GM12892 (cell line): ENCODE measurements around the gene ITPR1.

Source experiments
- DNase-seq: peaks from one replicate; pipeline ENCODE4 v3.0.0; 2011; ENCODE audit not compliant: insufficient read length
- FAIRE-seq: peaks from 2 replicates; lab custom pipeline; 2011; peaks lifted over from hg19 to GRCh38; lab: Jason Lieb, UNC
- POLR2A ChIP-seq: IDR thresholded peaks from 2 replicates; pipeline ENCODE4 v1.6.1; 2011; ENCODE audit warnings: low read depth, low read length, control low read depth
- POLR2AphosphoS5 ChIP-seq: IDR thresholded peaks from 2 replicates; pipeline ENCODE4 v1.6.1; 2011; ENCODE audit warnings: low read depth, low read length, control low read depth
- TAF1 ChIP-seq: IDR thresholded peaks from 2 replicates; pipeline ENCODE4 v1.6.1; 2011; ENCODE audit warnings: low read depth, mild to moderate bottlenecking, control low read depth, low read length, borderline replicate concordance

ITPR1 gene

DNA sequence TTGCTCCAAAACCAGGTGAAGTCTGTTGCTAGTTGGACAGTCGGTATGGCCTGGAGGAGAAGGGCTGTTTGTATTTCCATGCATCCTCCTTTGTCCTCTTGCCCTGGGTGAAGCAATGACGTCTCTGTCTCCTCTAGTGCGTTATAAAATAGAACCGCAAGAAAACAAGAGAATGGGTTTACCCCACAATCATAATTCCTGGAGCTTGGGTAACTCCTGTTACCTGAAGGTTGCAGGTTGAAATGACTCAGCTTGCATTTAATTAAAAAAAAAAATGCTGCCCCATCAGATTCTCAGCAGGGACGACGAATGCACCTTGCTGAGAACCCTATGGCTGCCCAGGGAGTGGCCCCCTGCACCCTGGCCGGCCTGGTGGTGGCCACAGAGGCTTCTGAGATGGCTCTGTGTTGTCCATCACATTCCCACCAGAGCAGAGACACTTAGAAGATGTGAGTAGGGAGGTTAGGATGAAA, 257.9 kb downstream of the ITPR1 start:
- DNase-seq: no peak
- TF ChIP-seq TAF1: no peak
- no peak for TF ChIP-seq POLR2A
- no peak for FAIRE-seq

DNA sequence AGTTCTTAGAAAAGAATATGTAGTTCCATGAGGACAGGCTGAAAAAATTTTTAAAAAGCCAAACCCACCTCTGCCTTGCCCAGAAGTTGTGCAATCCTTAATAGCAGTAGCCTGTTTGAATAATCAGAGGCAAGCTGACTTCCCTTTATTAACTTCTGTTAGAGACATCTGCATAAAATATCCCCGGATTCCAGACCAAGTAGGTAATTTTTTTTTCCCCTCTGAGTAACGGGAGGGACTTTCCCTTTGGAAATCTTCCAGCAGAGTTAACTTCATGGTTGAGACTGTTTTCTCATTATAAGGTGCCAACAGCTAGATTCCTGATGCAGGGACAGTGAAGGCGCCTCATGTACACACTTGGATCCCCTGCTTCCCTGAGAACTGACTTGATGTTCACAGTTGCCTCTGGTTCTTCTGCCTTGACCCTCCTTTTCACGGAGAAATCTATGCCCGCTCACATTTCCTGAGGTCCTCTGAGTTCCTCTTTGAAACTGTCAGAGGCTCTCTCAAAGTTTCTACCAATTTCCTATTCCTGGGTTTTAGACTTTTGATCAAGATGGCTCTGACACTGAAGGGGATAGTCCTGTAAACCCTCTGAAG, 258.5 kb downstream of the ITPR1 start:
- peak; percentile 49 for TF ChIP-seq POLR2A
- TF ChIP-seq POLR2AphosphoS5: 0 out of 2 replicates have a peak, but pooled peaks have one; percentile 59
- no peak for TF ChIP-seq TAF1
- FAIRE-seq (no peak), DNase-seq (no peak)

DNA sequence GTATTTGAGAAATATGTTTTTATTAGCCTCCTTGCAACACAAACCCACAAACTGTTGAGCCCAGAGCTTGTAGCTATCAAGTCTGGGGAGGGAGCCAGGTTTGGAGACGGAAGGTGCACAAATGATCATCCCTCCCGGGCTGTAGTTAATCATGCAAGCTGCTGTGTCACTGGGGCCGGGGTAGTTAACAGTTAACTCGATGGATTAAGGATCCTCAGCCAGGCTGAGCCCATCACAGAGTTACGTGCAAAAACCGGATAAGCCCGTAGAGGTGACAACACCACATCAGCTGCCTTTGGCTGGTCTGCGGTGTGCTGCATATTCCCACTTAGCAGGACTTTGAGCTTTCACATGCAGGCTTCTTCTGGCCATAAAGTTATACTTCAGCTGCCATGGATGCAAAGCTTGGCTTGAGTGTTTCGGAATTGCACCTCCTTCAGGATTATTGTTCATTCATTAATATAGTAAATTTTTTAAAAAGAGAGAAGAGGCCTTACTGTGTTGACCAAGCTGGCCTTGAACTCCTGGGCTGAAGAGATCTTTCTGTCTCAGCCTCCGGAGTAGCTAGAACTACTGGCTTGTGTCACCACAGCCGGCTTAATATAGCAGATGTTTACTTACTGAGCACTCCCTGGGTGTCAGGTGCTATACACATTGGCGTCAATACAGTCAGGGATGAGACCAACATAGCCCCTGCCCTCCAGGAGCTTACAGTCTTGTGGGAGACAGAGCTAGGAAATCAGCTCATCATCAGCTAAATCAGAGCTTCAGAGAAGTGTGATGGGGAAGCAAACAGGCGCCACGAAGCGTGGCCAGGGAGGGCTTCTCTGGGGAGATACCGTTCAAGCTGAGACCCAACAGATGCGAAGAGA, 259.3 kb downstream of the ITPR1 start:
- DNase-seq: no peak
- TF ChIP-seq TAF1: no peak
- no peak for TF ChIP-seq POLR2AphosphoS5
- no peak for TF ChIP-seq POLR2A
- no peak for FAIRE-seq

DNA sequence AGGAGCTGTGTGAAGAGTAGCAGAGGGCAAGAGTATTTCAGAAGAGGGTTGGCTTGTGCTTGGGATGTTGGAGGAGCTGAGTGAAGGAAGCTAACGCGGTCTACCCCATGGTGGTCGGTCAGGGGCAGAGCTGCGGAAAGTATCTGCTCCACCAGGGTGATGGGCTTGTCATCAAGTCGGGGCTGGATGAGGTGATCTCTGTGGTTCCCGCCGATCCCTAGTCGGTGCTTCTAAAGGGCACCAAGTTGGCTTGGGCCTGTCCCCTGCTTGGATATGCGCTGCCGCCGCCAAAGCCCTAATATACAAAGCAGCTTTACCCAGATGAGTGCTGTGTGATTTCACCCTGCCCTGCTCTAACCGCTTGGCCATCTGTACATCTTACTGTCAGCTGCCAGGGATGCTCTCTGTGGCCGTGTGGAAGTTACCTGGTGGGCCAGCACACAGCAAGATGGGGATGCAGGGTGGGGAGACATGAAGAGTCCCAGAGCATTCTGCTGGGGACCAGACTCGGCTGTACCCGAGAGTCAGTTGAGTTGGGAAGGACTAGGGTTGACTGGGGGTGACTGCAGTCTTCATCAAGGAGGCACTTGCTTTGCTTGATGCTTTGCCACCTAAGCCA, 260.0 kb downstream of the ITPR1 start:
- no peak for TF ChIP-seq POLR2A
- no peak for TF ChIP-seq TAF1
- no peak for TF ChIP-seq POLR2AphosphoS5
- DNase-seq (no peak), FAIRE-seq (no peak)

DNA sequence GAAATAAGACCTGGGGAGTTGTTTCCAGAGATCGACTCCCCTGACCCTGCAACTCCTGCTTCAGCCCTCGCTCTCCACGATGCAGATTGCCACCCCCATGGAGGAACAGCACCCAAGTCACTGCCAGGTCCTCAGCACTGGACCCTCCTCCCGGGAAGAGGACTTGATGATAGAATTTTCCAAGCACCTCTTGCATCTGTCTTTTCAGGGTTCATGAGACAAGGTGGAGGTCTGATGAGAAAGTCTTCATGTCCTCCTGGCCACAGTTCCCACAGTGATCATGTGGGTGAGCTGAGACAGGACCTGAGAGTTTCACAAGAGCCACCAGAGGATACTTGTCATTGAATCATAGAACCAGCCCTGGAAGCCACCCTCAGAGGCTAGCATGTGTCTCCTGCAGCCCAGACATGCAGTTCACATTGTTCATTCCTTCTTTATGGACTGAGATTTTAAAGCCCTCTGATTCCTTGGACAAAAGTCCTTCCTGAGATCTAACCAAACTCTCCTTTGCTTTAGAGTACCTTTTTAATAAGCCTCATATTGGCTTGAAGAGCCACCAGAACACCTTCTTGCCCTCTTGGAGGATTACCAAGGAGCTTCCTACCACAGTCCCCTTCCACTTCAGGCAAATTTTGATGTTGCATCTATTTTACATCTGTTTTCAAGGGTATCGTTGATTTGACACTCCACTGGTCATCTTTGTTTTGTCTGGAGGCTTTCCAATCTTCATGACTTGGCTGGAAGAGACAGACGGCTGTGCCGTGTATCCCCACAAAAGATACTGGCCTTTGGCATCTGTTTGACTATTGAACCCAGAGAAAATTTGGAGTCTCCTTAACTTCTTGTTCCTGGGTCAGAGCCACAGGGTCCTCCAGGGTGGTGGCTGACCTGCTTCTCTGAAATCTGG, 261.3 kb downstream of the ITPR1 start:
- FAIRE-seq (peak; percentile 67), DNase-seq (peak; percentile 41)
- no peak for TF ChIP-seq POLR2A
- TF ChIP-seq TAF1: no peak
- TF ChIP-seq POLR2AphosphoS5: no peak

DNA sequence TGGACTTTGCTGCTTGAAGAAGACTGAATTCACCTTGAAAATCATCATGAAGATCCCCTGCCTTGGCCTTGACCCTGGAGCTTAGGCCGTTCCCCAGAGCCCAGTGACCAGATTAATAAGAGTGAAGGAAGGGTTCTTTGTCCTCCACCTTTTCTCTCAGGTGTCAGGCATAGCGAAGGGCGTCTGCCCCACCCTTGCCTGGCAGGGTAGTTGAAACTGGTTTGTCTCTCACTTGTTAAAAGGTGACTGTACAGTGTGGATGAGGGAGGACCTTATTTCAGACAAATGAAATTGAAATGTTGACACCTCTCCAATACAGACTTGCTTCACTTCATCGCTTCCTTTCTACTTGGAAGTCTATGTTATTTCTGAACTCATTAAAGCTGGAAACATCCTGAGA, 262.4 kb downstream of the ITPR1 start:
- TF ChIP-seq TAF1 (no peak), POLR2A (no peak), POLR2AphosphoS5 (no peak)
- DNase-seq (no peak), FAIRE-seq (no peak)

DNA sequence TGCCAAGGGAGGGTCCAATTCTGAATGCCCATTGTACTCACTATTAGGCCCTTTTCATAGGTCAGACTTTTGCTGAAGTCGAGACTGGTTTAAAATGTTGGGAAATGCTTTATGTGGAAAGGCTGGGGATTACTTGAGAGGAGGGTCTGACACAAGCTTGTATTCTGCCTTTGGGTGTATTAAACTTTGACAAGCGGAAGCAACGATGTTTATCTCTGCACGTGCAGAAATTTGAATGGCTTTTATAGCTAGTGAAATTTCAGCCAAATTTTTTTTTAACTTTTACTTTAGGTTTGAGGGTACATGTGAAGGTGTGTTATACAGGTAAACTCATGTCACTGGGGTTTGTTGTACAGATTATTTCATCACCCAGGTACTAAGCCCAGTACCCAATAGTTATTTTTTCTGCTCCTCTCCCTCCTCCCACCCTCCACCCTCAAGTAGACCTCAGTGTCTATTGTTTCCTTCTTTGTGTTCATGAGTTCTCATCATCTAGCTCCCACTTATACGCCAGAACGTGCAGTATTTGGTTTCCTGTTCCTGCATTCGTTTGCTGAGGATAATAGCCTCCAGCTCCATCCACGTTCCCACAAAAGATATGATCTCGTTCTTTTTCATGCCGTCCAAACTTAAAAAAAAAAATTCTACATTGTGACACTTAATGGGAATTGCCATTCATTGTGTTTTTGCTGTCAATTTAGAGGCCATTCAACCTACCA, 263.1 kb downstream of the ITPR1 start:
- no peak for FAIRE-seq

DNA sequence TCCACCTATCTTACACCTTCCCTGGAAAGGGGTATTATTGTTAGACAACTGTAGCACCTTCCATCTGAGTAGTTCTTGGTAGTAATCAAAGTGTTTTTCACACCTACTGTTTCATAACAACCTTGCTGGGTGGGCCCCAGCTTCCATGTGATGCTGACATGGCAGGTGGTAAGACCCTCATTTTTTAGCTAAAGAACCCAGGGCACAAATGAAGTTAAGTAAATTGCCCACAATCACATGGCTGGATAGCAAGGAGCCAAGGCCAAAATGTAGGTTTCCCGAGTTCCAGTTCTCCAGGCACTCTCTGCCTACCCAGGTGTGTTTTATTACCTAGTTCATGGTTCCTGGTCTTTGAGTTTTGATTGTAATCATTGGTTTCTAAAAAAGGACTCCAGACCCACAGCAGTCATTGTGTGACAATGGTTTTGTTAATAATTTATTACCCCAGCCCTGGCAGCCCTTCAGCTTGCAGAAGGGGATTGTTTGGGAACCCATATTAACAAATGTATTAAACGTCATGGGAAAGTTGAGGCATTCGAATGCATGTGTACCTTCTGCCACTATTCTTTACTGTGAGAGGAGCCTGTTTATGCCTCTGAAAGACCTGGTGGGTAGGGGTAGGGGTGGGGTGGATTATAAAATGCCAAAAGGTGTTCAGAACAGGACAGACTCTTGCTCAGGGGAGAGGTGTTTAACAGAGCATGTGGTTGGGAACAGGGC, 263.9 kb downstream of the ITPR1 start:
- FAIRE-seq (no peak), DNase-seq (no peak)
- no peak for TF ChIP-seq TAF1
- no peak for TF ChIP-seq POLR2AphosphoS5
- no peak for TF ChIP-seq POLR2A

More for the DNA sequence above, 263.1 kb downstream of the ITPR1 start:
- no peak for DNase-seq
- no peak for TF ChIP-seq POLR2A
- TF ChIP-seq POLR2AphosphoS5: no peak
- no peak for TF ChIP-seq TAF1

DNA sequence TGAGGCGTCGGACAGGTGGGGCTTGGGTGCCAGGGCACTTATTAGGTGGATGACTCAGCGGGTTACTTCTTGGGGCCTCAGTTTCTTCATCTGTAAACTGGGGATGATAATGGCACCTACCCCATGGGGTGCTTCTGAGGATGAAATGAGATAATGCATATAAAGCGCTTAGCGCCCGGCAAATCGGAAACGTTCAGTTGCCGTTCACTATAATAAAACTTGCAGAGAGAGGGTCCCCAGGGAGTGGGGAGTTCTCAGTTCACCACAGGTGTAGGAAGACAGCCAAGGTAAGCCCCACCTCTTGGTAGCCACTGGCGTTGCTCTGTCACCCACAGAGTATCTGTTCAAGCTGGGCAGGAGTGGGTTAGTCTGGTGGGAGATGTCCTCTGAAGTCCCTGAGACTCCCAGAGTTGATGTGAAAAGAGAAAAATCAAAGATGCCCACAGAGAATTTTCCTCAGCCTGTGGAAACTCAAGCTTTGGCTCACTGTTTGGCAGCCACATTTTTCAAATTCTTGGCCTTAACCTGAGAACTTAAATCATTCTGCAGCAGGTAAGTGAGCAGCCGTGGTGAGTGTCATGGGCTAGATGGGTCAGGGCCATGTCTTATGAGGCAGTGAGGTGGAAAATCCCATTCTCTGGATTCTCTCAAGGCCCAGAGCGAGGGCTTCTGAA, 264.6 kb downstream of the ITPR1 start:
- no peak for FAIRE-seq
- DNase-seq: no peak
- TF ChIP-seq TAF1 (no peak), POLR2A (no peak), POLR2AphosphoS5 (no peak)

DNA sequence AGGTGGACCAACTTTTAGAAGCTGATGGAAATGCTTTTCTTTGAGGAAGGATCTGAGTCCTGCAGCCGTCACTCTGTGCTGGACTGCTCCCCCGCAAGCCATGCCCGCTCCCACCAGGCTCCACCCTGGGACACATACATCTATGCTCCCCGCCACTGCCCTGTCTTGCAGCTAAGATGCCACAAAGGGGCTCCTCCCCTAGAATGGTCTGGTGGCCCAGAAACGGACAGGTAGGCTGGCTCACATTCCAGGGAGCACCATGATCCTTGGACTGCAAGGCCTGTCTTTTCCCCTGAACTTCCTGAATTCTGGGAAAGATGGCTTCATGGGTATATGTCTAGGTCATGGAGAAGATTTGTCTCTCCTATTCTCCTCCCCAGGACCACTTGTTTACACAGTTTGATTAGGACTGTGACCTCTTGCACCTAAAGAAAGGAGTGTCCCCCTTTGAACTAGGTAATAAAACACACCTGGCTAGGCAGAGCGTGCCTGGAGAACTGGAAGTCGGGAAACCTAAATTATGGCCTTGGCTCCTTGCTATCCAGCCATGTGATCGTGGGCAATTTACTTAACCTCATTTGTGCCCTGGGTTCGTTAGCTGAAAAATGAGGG, 265.2 kb downstream of the ITPR1 start:
- FAIRE-seq (no peak), DNase-seq (no peak)
- no peak for TF ChIP-seq POLR2A
- TF ChIP-seq POLR2AphosphoS5: no peak
- no peak for TF ChIP-seq TAF1
